HG02981 (cell line): ENCODE data around the gene SHKBP1.
"Not testable (repeated sequence)": the region's sequence is repeated elsewhere in the genome, so short reads cannot be mapped to it uniquely, and the experiment has no call there.

Experiments used
- ATAC-seq: cut with Tn5 transposase; IDR thresholded peaks from one replicate; pipeline ENCODE4 v1.9.1; 2021; ENCODE audit warnings: mild to moderate bottlenecking, moderate library complexity; ENCODE audit not compliant: unreplicated experiment

Gene SHKBP1

DNA sequence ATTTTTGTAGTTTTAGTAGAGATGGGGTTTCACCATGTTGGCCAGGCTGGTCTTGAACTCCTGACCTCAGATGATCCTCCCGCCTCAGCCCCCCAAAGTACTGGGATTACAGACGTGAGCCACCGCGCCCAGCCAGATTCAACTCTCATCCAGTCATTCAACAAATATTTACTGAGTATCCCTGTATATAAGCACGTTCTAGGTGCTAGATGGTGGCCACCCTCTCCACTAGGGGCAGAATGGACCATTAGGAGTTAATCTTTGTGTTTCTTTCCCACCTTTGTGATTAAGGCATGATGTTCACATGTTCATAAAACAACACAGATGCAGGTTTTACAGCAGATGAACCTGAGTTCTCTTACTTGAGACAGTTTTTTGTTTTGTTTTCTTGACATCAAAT lies 7.3 kb downstream of the SHKBP1 start:
- no peak for ATAC-seq

DNA sequence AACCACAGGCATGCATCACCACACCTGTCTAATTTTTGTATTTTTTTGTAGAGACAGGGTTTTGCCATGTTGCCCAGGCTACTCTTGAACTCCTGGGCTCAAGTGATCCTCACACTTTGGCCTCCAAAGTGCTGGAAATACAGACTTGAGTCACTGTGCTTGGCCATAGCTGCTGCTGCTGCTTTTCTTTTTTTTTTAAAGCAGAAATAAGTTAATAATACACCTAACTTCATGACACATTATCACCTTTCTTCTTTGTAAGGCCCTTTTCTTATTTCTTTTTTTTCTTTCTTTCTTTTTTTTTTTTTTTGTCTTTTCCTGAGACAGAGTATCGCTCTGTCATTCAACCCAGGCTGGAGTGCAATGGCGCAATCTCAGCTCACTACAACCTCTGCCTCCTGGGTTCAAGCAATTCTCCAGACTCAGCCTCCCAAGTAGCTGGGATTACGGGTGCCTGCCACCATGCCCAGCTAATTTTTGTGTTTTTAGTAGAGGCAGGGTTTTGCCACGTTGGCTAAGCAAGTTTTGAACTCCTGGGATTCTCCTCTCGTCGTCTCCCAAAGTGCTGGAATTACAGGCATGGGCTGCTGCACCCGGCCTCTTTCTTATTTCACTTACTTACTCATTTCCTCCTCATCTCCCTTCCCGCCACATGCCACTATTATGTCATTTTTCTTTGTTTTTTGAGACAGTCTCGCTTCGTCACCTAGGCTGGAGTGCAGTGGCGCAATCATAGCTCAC lies 8.7 kb downstream of the SHKBP1 start:
- ATAC-seq = no peak

DNA sequence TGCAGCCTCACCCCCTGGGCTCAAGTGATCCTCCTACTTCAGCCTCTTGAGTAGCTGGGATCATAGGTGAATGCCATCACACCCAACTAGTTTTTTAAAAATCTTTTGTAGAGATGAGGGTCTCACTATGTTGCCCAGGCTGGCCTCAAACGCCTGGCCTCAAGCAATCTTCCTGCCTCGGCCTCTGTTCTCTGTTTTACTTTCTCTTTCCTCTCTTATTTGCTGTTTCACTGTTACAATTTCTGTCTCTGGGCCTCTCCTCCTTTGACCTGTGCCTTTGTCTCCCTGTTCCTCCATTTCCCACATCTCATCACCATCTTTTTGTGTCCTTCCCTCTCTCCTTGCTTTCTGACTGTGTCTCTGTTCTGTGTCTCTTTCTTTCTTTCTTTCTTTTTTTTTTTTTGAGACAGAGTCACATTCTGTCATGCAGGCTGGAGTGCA lies 9.3 kb downstream of the SHKBP1 start:
- ATAC-seq = no peak

DNA sequence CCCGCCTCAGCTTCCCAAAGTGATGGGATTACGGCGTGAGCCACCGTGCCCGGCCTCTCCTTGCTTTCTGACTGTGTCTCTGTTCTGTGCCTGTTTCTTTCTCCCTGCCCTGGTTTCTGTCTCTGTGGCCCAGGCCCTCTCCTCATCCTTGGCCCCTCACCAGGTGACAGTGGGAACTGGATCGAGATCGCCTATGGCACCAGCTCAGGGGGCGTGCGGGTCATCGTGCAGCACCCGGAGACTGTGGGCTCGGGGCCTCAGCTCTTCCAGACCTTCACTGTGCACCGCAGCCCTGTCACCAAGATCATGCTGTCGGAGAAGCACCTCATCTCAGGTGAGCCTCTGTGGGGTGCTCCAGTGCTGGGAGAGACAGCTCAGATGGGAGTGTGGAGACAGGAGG lies 9.9 kb downstream of the SHKBP1 start:
- ATAC-seq = no peak

DNA sequence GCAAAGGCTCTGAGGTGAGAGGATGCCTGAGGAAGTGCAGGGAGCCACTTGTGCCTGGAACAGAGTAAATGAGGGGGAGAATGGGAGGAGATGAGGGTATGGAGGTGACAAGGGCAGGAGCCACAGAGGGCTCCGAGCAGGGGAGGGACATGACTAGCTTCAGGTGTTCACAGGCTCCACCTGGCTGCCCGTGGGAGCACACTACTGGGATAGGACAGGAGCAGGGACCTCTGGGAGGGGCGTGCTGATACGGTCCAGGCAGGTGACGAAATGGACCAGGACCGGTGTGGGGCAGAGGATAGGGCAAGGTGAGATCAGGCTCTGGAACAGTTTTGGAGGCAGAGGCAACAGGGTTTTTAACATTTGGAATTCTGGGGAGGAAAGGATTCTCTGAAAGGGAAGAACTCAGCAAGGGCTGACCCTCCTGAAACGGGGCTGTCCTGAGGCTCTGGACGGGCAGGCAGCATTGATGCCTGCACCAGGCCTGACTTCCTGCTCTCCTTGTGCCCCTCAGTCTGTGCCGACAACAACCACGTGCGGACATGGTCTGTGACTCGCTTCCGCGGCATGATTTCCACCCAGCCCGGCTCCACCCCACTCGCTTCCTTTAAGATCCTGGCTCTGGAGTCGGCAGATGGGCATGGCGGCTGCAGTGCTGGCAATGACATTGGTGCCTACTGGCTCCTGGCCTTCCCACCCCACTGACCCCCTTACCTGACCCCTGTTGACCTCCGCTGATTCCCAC lies 11.6 kb downstream of the SHKBP1 start:
- ATAC-seq = no peak

DNA sequence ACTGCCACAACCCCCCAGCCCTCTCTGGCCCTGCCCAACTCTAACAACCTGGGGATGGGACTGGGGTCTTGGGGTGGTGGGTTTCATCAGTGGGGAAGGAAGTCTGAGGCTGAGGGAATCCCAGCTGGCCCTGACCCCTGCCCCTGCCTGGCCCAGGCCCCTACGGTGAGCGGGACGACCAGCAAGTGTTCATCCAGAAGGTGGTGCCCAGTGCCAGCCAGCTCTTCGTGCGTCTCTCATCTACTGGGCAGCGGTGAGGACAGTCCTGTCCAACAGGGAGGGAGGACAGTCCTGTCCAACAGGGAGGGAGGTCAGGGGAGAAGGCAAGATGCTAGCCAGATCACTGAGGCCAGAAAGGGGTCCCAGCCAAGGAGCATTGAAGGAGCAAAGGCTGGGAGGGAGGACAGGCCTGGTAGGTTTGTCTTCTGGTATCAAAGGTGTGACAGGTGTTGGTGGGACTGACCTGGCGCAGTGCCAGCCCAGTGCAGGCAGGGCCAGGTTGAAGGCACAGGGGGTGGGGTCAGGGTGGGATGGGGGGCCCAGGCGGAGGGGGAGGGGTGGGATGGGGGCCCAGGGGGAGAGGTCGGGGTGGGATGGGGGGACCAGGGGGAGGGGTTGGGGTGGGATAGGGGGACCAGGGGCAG lies 12.4 kb downstream of the SHKBP1 start:
- ATAC-seq = no peak

DNA sequence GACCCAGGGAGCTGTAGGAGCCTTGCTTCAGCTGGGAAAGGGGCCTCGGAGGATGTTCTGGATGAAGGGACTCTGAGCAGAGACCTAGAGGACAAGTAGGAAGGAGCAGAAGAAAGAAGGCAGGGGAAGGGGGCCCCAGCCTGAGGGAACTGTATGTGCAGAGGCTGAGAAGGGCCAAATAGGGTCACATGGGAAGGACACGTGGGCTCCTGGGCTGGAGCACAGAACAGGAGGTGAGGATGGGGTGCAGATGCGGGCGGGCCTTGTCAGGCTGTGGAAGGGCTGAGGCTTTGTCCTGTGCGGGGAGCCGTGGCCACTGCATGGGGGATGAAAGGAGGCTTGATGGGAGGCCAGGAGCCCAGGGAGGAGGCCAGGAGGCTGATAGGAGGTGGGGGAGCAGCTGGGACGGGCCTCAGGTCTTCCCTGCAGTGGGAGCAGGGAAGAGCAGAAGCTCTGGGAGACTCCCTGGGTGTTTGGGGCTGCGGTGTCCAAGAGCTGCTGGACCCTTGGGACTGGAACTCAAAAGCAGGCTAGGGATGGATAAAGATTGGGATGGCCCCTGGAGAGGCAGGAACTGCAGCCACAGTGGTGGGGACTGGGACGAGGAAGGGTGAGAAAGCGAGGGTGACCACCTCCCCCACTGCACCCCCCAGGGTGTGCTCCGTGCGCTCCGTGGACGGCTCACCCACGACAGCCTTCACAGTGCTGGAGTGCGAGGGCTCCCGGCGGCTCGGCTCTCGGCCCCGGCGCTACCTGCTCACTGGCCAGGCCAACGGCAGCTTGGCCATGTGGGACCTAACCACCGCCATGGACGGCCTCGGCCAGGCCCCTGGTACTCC lies 13.1 kb downstream of the SHKBP1 start:
- ATAC-seq = no peak

DNA sequence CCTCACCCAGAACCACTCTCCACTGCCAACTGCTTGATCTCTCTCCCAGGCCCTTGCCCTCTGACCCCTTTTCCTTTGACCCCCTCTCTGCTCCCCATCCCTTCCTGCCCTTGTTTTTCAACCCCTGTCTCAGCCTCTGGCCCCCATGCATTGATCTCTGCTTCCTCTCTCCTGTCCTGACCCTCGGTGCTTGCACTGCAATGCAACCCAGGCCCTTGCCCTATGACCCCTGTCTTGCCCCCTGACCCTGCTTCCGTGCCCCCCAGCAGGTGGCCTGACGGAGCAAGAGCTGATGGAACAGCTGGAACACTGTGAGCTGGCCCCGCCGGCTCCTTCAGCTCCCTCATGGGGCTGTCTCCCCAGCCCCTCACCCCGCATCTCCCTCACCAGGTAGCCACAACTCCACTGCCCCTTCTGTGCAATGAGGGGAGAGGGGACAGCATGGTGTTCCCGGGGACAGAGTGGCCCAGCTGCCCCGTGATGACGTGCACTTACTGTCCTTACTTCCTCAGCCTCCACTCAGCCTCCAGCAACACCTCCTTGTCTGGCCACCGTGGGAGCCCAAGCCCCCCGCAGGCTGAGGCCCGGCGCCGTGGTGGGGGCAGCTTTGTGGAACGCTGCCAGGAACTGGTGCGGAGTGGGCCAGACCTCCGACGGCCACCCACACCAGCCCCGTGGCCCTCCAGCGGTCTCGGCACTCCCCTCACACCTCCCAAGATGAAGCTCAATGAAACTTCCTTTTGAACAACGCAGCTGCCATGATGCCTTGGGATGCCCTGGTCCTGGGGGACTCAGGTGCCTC lies 14.0 kb downstream of the SHKBP1 start:
- no peak for ATAC-seq

DNA sequence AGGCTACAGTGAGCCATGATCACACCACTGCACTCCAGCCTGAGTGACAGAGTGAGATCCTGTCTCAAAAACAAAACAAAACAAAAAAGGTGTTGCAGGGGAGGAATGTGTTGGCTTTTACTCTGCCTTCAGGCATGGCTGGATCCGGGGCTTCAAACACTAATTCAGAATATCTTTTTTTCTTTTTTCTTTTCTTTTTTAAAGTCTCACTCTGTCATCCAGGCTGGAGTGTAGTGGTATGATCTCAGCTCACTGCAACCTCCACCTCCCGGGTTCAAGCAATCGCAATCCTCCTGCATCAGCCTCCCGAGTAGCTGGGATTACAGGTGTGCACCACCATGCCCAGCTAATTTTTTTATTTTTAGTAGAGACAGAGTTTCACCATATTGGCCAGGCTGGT lies 15.1 kb downstream of the SHKBP1 start:
- not testable (repeated sequence) for ATAC-seq

DNA sequence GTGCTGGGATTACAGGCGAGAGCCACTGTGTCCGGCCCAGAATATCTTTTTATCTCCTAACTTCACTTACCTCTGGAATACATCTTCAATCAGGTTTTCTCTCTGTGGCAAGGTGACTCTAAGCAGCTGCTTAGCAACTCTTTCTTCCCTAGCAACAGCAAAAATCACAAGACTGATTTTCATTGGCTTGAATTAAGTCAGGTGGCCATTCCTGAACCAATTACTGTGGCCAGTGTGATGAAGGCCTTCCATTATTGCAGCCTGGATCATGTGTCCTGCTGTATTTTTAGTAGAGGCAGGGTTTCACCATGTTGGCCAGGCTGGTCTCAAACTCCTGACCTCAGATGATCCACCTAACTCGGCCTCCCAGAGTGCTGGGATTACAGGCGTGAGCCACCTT lies 15.5 kb downstream of the SHKBP1 start:
- ATAC-seq = peak; percentile 58

DNA sequence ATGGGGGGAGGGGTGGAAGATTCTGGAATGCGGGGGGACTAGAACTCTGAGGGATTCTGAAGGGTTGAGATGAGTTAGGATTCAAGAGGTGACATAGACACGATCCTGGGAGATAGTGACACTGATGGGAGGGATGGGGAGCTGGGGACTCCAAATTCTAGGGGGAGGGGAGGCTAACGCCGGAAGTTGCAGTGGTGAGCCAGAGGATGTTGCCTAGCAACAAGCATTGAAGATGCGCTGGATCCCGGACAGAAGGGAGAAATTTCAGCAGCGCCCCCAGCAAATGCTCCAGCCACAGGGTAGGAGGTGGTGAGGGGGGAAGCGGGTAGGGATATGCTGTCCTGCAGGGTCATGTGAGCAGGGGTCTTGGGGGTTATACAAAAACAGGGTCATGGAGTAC lies 17.6 kb downstream of the SHKBP1 start:
- ATAC-seq = no peak

DNA sequence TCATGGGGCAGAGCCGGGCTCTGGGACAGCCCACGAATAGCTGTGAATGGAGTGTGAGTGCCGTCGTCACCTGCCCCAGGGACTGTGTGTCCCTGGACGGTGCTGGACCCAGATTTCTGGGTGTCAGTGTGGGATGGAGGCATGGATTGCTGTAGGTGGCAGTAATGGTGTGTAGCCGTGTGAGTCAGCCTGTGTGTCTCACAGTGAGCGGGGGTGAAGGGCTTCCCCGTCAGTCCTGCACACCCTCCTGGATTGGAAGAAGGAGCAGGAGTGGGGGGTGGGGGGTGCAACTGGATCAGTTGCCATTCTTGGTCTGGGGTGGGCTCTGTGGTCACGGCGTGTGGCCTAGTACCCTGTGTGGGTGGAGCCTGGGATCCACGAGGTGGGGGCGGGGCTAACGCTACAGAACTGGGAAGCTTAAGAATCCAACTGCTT lies 18.0 kb downstream of the SHKBP1 start:
- ATAC-seq = no peak

DNA sequence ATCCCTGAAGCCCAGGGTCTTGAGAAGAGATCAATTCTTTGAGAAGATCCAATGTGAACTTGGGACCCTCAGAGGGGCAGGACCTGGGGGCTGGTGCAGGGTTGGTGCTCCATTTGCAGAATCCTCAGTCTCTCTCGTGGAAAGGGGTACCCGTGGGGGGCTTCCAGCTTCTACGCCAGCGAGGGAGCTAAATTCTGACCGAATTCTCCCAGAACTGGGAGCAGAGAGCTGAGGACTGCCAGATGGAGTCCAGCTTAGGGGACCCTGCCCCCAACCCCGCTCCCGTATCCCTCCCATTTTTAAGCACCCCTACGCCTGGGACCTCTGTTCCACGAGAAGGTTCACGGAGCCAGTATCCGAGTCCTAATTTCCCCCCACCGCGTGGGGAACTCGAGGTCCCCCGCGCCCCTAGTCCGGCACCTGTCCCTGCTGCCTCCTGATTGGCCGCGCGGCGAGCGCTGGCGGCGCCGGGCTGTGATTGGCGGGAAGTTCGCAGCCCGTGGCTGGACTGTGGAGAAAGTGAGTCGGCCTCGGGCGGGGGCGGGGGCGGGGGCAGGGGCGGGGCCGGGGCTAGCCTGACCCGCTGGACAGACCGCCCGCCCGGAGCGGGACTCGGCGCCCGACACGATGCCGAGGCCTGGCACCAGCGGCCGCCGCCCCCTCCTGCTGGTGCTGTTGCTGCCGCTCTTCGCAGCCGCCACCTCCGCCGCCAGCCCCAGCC lies 20.1 kb downstream of the SHKBP1 start:
- ATAC-seq = no peak

DNA sequence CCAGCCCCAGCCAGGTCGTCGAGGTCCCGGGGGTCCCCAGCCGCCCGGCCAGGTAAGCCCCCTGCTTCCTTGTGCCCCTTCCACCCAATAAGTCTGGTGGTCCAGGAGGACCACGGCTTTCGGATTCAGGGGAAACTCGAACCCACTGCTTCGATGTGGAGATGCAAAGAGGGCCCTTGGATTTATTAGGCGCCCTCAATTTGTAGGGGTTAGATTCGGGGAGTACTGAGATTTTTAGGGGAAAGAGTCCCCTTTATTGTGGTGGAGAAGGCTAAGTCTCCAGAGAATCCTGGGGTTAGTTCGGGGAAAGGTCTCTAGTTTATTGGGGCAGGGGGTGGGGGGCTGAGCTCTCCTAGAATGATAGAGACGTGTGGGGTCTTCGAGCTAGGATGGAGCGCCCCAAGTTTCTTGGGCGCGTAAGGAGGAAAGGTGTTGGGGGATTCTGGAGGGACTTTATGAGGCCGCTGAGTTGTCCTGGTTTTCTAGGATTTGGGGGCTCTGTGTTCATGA lies 20.7 kb downstream of the SHKBP1 start:
- ATAC-seq = no peak

DNA sequence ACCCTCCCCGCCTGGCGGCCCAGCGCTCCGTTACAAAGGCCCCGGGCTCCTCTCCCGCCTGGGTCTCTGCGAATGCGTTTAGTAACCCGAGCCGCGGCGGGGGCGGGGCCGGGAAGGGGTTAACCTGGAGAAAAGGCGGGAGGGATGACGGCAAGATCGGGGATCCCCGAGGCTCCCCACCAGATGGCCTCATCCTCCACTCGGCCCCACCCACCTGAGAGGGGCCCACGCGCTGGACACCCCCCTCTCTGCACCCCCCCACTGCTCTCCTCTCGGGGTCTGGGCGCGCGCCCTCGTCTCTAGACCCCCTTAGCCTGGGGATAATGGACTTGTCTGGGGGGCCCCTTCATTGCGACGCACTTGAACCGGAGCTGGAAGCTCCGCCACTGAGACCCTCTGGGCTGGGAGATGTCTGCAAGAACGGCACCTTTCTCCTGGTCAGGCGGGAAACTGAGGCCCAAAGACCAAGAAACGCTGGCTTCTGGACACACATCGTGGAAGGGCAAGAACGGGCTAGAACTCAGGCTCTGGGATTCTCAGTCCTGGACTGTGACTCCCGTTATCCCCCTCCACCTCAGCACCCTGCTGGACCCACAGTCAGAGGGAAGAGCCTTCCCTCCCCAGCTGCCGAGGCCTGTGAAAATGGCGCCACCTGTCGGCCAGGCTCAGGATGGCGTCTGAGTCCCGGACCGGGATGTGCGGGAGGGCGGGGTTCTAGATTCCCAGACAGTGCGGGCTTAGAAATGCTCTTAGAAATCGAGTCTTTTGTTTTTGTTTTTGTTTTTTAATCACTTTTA lies 21.6 kb downstream of the SHKBP1 start:
- ATAC-seq = no peak

DNA sequence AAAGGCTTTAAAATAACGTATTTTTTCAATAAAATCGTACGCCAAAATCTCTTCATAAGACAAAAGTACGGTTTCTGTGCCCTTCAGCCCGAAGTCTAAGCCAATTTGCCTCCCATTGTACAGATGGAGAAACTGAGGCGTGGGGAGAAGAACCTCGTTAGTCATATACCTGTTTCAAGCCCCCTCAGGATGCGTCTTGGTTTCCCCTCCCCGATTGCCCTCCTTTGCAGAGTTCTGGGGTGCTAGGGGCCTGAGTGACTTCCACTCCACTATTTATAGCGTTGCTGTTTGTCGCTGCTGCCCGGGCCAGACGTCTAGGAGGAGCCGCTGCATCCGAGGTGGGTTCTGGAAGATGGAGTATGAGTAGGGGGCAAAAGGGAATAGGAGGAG lies 22.2 kb downstream of the SHKBP1 start:
- ATAC-seq = no peak

DNA sequence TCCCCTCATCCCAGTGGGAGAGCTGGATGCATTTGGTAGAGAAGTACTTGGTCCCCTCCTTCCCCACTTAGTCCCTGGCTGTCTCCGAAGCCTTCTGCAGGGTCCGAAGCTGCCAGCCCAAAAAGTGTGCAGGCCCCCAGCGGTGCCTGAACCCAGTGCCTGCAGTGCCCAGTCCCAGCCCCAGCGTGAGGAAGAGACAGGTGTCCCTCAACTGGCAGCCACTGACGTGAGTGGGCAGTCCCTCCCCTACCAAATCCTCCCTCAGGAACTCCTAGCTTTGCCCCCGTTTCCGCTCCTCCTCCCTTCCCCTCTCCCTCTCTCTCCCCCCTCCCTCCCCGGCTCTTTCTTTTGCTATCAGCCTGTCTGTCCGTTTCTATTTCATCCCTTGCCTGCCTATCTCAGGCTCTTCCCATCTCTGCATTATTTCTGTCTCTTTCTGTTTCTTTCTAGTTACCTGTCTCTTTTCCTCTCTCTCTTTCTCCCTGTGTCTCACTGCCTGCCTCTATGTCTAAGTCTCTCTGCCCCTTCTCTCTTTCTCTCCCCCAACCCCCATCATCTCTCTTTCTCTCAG lies 22.7 kb downstream of the SHKBP1 start:
- ATAC-seq = no peak

DNA sequence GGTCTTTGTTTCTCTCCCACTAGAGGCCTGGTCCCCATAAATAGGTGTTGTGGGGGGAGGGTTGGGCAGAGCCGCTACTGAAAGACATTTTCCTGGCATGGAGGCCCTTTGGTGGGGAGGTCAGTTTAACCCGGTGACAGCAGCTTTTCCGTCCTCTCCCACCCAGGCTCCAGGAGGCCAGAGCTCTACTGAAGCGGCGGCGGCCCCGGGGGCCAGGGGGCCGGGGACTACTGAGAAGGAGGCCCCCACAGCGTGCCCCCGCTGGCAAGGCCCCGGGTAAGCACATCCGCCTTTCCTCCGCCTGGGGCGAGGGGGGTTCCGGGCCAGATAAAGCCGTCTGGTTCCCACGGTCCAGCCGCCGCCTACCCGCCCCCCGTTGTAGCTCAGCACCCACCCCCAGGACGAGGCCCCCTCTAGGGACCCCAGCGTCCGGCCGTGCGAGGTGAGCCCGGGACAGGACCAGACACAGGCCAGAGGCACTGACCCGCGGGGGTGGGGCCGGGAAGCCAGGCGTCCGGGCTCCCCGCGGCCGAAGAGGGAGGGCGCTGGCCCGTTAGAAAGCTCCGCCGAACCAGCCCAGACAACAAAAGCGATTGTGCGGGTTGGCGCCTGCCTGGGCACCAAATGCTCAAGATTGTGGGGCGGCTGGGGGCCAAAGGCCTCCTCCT lies 23.4 kb downstream of the SHKBP1 start:
- ATAC-seq = no peak
